HG03565 (cell line): ENCODE results near the gene RELN.
"Not testable (repeated sequence)": the region's sequence is repeated elsewhere in the genome, so short reads cannot be mapped to it uniquely, and the experiment has no call there.

Source experiments
- ATAC-seq: cut with Tn5 transposase; IDR thresholded peaks from one replicate; pipeline ENCODE4 v1.9.1; 2021; ENCODE audit warnings: mild to moderate bottlenecking, moderate library complexity; ENCODE audit not compliant: unreplicated experiment

Gene RELN

GRCh38 chr7:103989200-103989784 is at the start of gene RELN:
TSS of gene RELN (minus strand) at chr7:103989658. CDS start at chr7:103989356, 302 bp downstream.
- ATAC-seq = no peak

GRCh38 chr7:104038136-104038535 is 48.7 kb upstream of the RELN start:
- no peak for ATAC-seq

DNA sequence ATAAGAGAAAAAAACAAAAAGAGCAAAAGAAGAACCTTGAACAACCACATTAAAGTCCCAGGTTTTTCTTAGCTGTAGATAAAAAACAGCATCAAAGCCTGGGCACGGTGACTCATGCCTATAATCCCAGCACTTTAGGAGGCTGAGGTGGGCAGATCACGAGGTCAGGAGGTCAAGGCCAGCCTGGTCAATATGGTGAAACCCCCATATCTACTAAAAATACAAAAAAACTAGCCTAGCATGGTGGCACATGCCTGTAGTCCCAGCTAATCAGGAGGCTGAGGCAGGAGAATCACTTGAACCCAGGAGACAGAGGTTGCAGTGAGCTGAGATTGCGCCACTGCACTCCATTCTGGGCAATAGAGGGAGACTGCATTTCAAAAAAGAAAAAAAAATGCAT is 47.4 kb upstream of the RELN start:
- ATAC-seq = not testable (repeated sequence)

- no peak for ATAC-seq
Observed at GRCh38 chr7:104035351-104035750, 45.9 kb upstream of the RELN start.

GRCh38 chr7:104034679-104035078 is 45.2 kb upstream of the RELN start:
- ATAC-seq = no peak

GRCh38 chr7:104033837-104034236 is 44.4 kb upstream of the RELN start:
- ATAC-seq = no peak

- ATAC-seq = no peak
Observed at GRCh38 chr7:104032486-104032885, 43.0 kb upstream of the RELN start.

- ATAC-seq = no peak
Observed at GRCh38 chr7:104029765-104030164, 40.3 kb upstream of the RELN start.

DNA sequence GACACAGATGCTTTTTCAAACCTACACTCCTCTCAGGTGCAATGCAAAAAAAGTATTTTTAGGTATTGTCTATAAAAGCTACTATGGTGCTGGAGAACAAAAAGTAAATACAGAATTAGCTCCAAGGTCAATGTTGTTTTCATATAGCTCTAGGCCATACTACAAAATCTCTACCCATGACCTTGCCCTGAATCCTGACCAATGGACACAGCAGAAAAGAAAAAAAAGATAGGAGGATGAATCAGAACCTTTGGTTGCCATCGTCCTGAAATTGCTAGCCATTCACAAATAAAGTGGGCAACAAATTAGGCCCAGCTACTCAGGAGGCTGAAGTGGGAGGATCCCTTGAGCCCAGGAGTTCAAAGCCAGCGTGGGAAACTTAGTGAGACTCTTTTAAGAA is 35.2 kb upstream of the RELN start:
- no peak for ATAC-seq

- no peak for ATAC-seq
Observed at GRCh38 chr7:104023100-104023499, 33.6 kb upstream of the RELN start.

DNA sequence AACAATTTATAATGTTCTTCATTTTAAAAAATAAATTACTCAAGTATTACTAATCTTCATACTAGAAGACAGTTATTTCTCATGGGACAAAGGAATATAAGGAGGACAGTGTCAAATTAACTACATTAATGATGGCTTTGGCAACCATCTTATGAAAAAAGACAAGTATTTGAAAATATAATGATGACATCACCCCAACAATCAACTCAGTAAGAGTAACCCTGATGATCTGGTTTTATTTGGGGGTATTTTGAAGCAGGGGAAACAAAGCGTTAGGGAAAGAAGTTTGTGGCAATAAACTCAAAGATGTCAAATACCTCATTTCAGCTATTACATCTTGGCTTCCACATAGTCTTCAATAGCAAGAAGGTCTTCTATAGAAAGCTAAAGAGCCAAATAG is 29.0 kb upstream of the RELN start:
- no peak for ATAC-seq

- ATAC-seq = no peak
Observed at GRCh38 chr7:104017001-104017400, 27.5 kb upstream of the RELN start.

- ATAC-seq = no peak
Observed at GRCh38 chr7:104012835-104013234, 23.4 kb upstream of the RELN start.

GRCh38 chr7:104011829-104012228 is 22.4 kb upstream of the RELN start:
- no peak for ATAC-seq

GRCh38 chr7:104010052-104010909 is 20.8 kb upstream of the RELN start:
- ATAC-seq = no peak

- no peak for ATAC-seq
Observed at GRCh38 chr7:104008107-104008506, 18.6 kb upstream of the RELN start.

- no peak for ATAC-seq
Observed at GRCh38 chr7:104007614-104008013, 18.2 kb upstream of the RELN start.

GRCh38 chr7:104005197-104005596 is 15.7 kb upstream of the RELN start:
- no peak for ATAC-seq

DNA sequence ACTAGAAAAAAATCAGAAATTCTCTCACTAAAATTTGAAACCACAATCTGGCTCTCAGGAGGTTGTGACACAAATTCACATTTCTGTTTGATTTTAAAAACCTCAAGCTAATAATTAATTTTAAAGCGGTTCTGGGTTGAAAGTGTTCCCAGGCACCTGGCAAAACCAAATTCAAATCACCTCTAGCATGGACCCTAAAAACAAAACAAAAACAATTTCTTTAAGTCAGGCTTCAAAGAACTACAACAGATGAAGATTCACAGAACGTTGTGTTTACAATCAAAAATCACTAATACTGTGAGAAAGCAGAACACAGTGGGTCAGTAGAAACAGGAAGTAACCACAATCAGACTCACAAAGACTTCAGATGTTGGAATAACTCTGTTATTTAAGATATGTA is 7.2 kb upstream of the RELN start:
- ATAC-seq = no peak

DNA sequence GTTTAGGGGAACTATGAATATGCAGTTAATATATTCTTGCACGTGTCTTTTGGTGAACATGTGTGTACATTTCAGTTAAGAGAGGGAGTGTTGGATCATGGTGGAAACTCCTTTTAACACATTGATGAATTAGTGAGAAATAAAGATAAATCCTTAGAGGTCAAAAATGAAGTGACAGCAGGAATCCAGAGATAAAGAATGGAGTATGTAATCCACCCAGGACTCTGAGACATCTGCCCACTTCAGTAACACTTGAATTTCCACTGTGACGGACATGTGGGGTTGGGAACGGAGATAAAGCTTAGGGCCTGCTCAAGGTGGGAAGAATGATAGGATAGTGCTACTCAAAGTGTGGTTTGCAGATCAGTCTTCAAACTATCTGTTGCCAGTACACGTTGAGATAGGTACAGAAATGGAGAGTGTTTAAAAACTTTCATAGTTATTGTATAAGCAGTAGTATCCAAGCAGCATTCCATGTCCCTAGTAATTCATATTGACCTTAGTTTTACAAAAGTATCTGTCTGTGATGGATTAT is 6.6 kb upstream of the RELN start:
- ATAC-seq = no peak

DNA sequence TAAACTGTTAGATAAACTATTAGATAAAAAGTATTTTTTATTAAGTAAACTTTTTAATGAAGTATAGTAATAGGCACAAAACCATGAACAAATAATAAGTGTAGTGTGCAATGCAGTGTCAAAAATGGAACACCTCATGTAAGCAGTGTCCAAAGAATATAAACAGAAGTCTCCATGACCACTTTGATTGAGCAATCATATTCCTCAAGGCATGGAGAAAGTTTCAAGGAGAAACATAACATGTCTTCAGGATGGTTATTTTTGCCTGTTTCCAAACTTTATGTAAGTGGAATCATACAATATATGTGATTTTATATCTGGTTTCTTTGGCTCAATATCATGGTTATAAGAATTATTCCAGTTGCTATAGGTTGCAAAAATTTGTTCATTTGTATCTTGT is 6.1 kb upstream of the RELN start:
- no peak for ATAC-seq

GRCh38 chr7:103993551-103993950 is 4.1 kb upstream of the RELN start:
- no peak for ATAC-seq
